SH-SY5Y (cell line): Measurements from ENCODE around the gene NUP50.

Experiments used
- GATA2 ChIP-seq: IDR thresholded peaks from 2 replicates; pipeline ENCODE4 v1.6.1; 2011; ENCODE audit warnings: mild to moderate bottlenecking, low read depth, low read length
- GATA3 ChIP-seq: IDR thresholded peaks from 2 replicates; pipeline ENCODE4 v1.6.1; 2011; ENCODE audit warnings: low read depth, mild to moderate bottlenecking, low read length, moderate library complexity

DNA sequence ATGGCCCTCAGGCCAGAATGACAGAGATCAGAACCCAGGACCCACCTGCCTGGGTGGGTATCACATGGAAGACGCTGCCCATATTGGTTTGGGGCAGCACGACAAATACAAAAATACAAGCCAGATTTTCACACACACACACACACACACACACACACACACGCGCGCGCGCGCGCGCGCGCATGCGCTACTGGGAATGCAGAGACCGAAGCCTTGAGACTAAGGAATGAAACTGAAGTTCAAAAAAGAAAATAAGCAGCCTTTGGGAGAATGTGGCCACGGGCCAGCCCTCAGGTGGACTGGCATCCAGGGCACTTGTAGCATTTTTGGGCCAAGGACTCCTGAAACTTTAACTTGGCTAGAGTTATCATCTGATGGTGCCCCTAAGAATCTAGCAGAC lies 21.3 kb upstream of the NUP50 start:
- TF ChIP-seq GATA2, result no peak
- no peak for TF ChIP-seq GATA3
